SK-MEL-5 (cell line): ENCODE measurements around the gene KLK7. TPM values are rescaled to one million over a fixed set of nuclear protein-coding genes. Genes with fewer than 3 reads are reported as not detected.

Source experiments
- total RNA-seq: library from RNA; depleted of rRNA; stranded (reverse); fragments of >200 nt; shearing (Covaris generic); gene quantifications from 2 replicates; pipeline ENCODE4 v1.2.3, GENCODE V29; 2014; rRNA removed

KLK7 gene
- total RNA-seq, 1 experiment from 2014 or later = not detected

Other genes starting within 250 kb of the KLK7 start
- not detected in 2 replicates for gene GPR32, start 213.5 kb downstream of the KLK7 start, total RNA-seq
- not detected in 2 replicates for gene ACP4, start 193.5 kb downstream of the KLK7 start, total RNA-seq
- gene KLK1, start 160.1 kb downstream of the KLK7 start, total RNA-seq = not detected in 2 replicates
- gene KLK15, start 150.3 kb downstream of the KLK7 start, total RNA-seq = not detected in 2 replicates
- not detected in 2 replicates for gene KLK3, start 129.0 kb downstream of the KLK7 start, total RNA-seq
- gene KLK2, start 110.5 kb downstream of the KLK7 start, total RNA-seq = 0.96 and 2.0 TPM in 2 replicates
- gene KLK4, start 72.5 kb downstream of the KLK7 start, total RNA-seq = 1.0 TPM in 1 of 2 replicates, not detected in the other
- not detected in 2 replicates for gene KLK5, start 30.9 kb downstream of the KLK7 start, total RNA-seq
- not detected in 2 replicates for gene KLK6, start 14.3 kb downstream of the KLK7 start, total RNA-seq
- 0.96 TPM in 1 of 2 replicates, not detected in the other for gene KLK8, start 17.7 kb upstream of the KLK7 start, total RNA-seq
- gene KLK10, start 35.8 kb upstream of the KLK7 start, total RNA-seq = not detected in 2 replicates
- gene KLK11, start 42.7 kb upstream of the KLK7 start, total RNA-seq = not detected in 2 replicates
- gene KLK12, start 51.1 kb upstream of the KLK7 start, total RNA-seq = not detected in 2 replicates
- gene KLK13, start 81.2 kb upstream of the KLK7 start, total RNA-seq = not detected in 2 replicates
- not detected in 2 replicates for gene KLK14, start 99.0 kb upstream of the KLK7 start, total RNA-seq
- 13.0 and 13.8 TPM in 2 replicates for gene CTU1, start 124.5 kb upstream of the KLK7 start, total RNA-seq
- not detected in 2 replicates for gene SIGLEC9, start 141.0 kb upstream of the KLK7 start, total RNA-seq
- not detected in 2 replicates for gene SIGLEC7, start 158.4 kb upstream of the KLK7 start, total RNA-seq
- gene CD33, start 241.2 kb upstream of the KLK7 start, total RNA-seq = 0.19 and 0.63 TPM in 2 replicates